GM21786 (cell line): ENCODE data around the gene ABHD10.

Experiments used
- ATAC-seq: cut with Tn5 transposase; IDR thresholded peaks from one replicate; pipeline ENCODE4 v1.9.1; 2021; ENCODE audit not compliant: unreplicated experiment

ABHD10 gene

GRCh38 chr3:111963424-111963823 lies 15.4 kb upstream of the ABHD10 start:
- ATAC-seq, result no peak

- no peak for ATAC-seq
Observed at GRCh38 chr3:111965484-111965883, 13.3 kb upstream of the ABHD10 start.

GRCh38 chr3:111967068-111967467 lies 11.8 kb upstream of the ABHD10 start:
- no peak for ATAC-seq

- peak; percentile 97 for ATAC-seq
Observed at GRCh38 chr3:111967651-111968274, 11.1 kb upstream of the ABHD10 start.

GRCh38 chr3:111968319-111969054 lies 10.3 kb upstream of the ABHD10 start:
- no peak for ATAC-seq

- ATAC-seq, result no peak
Observed at GRCh38 chr3:111970376-111970775, 8.4 kb upstream of the ABHD10 start.

- no peak for ATAC-seq
Observed at GRCh38 chr3:111971533-111972130, 7.2 kb upstream of the ABHD10 start.

- ATAC-seq, result no peak
Observed at GRCh38 chr3:111972891-111973290, 5.9 kb upstream of the ABHD10 start.

- ATAC-seq, result no peak
Observed at GRCh38 chr3:111975131-111975530, 3.7 kb upstream of the ABHD10 start.

- no peak for ATAC-seq
Observed at GRCh38 chr3:111976254-111976653, 2.6 kb upstream of the ABHD10 start.

- ATAC-seq, result peak; percentile 38
Observed at GRCh38 chr3:111979434-111980038, 710 bp downstream of the ABHD10 start.

GRCh38 chr3:111980716-111981456 lies 2.1 kb downstream of the ABHD10 start:
- no peak for ATAC-seq

- ATAC-seq, result no peak
Observed at GRCh38 chr3:111981457-111981763, 2.6 kb downstream of the ABHD10 start.

- no peak for ATAC-seq
Observed at GRCh38 chr3:111984636-111985298, 5.9 kb downstream of the ABHD10 start.

- ATAC-seq, result no peak
Observed at GRCh38 chr3:111986800-111987199, 8.0 kb downstream of the ABHD10 start.

GRCh38 chr3:111989061-111989678 lies 10.3 kb downstream of the ABHD10 start:
- peak; percentile 98 for ATAC-seq

GRCh38 chr3:111993038-111993437 lies 14.2 kb downstream of the ABHD10 start:
- no peak for ATAC-seq

GRCh38 chr3:111998636-111999483 lies 20.0 kb downstream of the ABHD10 start, which contains the start of gene TAGLN3:
Gene TAGLN3, plus strand, starts transcription at chr3:111998922. Its CDS starts 501 bp downstream, at chr3:111999423.
- ATAC-seq, result peak; percentile 52
